HEK293 (cell line): ENCODE data around the gene RNU1-1.
"Not testable (repeated sequence)": the region's sequence is repeated elsewhere in the genome, so short reads cannot be mapped to it uniquely, and the experiment has no call there.

ENCODE experiments used
- CTCF ChIA-PET: fragments of 350-600 bp; formaldehyde crosslinking; extraction: SDS; loops from one replicate; lab custom pipeline; 2021; ENCODE audit warnings: antibody characterized with exemption; lab: Yijun Ruan, JAX
- POLR2A ChIA-PET: fragments of 300-600 bp; formaldehyde crosslinking; extraction: SDS; loops from one replicate; lab custom pipeline; 2020; ENCODE audit warnings: antibody characterized with exemption, inconsistent platforms; lab: Yijun Ruan, JAX
- H3K27ac ChIP-seq: fragments of 200-500 bp; sonication (Bioruptor generic); 2 replicates; pipeline ENCODE4 v1.5.1; 2014; ENCODE audit warnings: low read depth, low read length, control low read depth, inconsistent platforms; ENCODE audit errors: extremely low read depth
- H3K36me3 ChIP-seq, 2 experiments: fragments of 200-500 bp in 1 of 2; sonication (Bioruptor generic) in 1 of 2; 1 replicate in 1 of 2; 2 replicates in 1 of 2; pipeline ENCODE4 v1.5.1; 2014 to 2017; ENCODE audit warnings: inconsistent platforms in 2 of 2, low read length in 2 of 2; ENCODE audit not compliant: control insufficient read depth in 2 of 2, insufficient read depth in 1 of 2
- H3K4me1 ChIP-seq: fragments of 200-500 bp; sonication (Bioruptor generic); 2 replicates; pipeline ENCODE4 v1.5.1; 2014; ENCODE audit warnings: mild to moderate bottlenecking, low read length, inconsistent platforms; ENCODE audit not compliant: control insufficient read depth, insufficient read depth
- H3K4me3 ChIP-seq: 2 replicates; pipeline ENCODE4 v1.5.1; 2011; ENCODE audit warnings: low read depth, mild to moderate bottlenecking, control low read depth, low read length, moderate library complexity
- H3K9me3 ChIP-seq: fragments of 200-500 bp; sonication (Bioruptor generic); 2 replicates; pipeline ENCODE4 v1.5.1; 2014; ENCODE audit warnings: low read depth, low read length, inconsistent platforms; ENCODE audit not compliant: control insufficient read depth, insufficient read depth
- ZNF366 ChIP-seq: fragments of 450-650 bp; formaldehyde crosslinking; conservative IDR thresholded peaks from 2 replicates; pipeline ENCODE4 v1.5.1; 2016; ENCODE audit warnings: missing biosample characterization, missing genetic modification characterization
- ZNF561 ChIP-seq: fragments of 450-650 bp; IDR thresholded peaks from 2 replicates; pipeline ENCODE4 v1.5.1; 2018; ENCODE audit warnings: missing biosample characterization, missing genetic modification characterization, borderline replicate concordance
- ZNF629 ChIP-seq: fragments of 450-650 bp; formaldehyde crosslinking; IDR thresholded peaks from 2 replicates; pipeline ENCODE4 v1.5.1; 2017; ENCODE audit warnings: missing biosample characterization, missing genetic modification characterization
- ZSCAN16 ChIP-seq: fragments of 450-650 bp; formaldehyde crosslinking; IDR thresholded peaks from 2 replicates; pipeline ENCODE4 v1.5.1; 2016; ENCODE audit warnings: missing biosample characterization, missing genetic modification characterization
- ZXDB ChIP-seq: fragments of 450-650 bp; formaldehyde crosslinking; IDR thresholded peaks from 2 replicates; pipeline ENCODE4 v1.5.1; 2016; ENCODE audit warnings: missing biosample characterization, missing genetic modification characterization
- TF ChIP-seq, protein P1 (sequence below): fragments of 450-650 bp; formaldehyde crosslinking; IDR thresholded peaks from 2 replicates; pipeline ENCODE4 v1.5.1; 2016; ENCODE audit warnings: missing biosample characterization, missing genetic modification characterization
- TF ChIP-seq, protein P2 (sequence below): fragments of 450-650 bp; formaldehyde crosslinking; IDR thresholded peaks from 2 replicates; pipeline ENCODE4 v1.5.1; 2016; ENCODE audit warnings: missing biosample characterization, missing genetic modification characterization
- TF ChIP-seq, protein P3 (sequence below): fragments of 450-650 bp; formaldehyde crosslinking; IDR thresholded peaks from 2 replicates; pipeline ENCODE4 v1.5.1; 2016; ENCODE audit warnings: missing biosample characterization, missing genetic modification characterization

The RNU1-1 gene

DNA sequence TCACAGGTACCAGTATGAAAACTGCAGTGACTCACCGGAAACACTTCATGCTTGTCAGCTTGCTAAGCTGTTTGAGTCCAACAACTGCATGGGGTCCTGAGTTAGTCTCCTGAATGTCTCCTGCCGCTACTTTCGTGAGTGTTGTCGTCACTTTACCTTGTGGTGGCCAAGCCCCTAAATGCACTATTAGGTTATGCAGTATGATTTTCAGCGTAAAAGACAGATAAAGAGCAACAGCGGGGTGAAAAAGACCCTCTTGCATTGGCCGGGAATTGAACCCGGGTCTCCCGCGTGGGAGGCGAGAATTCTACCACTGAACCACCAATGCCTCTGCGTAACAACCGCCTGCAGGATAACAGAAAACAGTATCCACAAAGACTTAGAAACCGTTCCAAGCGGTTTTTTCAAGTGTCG lies 31.6 kb upstream of the RNU1-1 start:
- H3K4me3 ChIP-seq, CTCF ChIA-PET, H3K9me3 ChIP-seq, H3K27ac ChIP-seq, POLR2A ChIA-PET, H3K4me1 ChIP-seq, H3K36me3 ChIP-seq: not testable (repeated sequence)

DNA sequence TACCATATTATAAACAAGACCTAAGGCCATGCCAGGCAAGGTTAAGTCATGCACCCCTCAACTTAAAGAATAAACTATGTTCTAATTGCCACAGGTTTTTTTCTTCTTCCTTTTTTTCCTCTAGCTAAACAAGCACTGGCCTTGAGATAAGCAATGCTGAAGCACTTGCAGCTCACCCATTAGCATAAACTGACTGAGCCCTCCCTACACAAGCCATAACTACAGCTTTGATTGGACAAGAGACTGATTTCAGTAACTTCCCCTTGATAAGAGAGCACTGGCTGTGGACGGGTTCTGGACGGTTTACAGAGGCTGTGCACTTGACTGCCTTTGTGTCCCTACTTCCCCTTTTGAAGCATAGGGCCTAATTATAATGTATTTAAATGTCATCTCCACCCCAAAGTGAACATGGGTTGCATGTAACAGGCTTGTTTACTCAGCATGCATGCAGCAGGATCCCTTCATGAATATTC lies 26.4 kb upstream of the RNU1-1 start:
- H3K27ac ChIP-seq, H3K4me1 ChIP-seq, H3K4me3 ChIP-seq, H3K36me3 ChIP-seq, H3K9me3 ChIP-seq, CTCF ChIA-PET: not testable (repeated sequence)
- POLR2A ChIA-PET, result interaction anchor here (0.6 kb wide), 1 partner anchor 193 kb away, joined by 3 read pairs; no protein-coding TSS in a partner anchor

DNA sequence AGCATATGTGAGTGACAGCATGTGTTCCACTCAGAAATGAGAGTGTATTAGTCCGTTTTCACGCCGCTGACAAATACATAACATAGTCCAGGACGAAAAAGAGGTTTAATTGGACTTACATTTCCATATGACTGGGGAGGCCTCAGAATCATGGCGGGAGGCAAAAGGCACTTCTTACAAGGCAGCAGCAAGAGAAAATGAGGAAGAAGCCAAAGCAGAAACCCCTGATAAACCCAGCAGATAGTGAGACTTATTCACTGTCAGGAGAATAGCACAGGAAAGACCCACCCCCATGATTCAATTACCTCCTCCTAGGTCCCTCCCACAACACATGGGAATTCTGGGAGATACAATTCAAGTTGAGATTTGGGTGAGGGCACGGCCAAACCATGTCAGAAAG lies 23.4 kb upstream of the RNU1-1 start:
- CTCF ChIA-PET, H3K4me1 ChIP-seq, H3K9me3 ChIP-seq, POLR2A ChIA-PET, H3K27ac ChIP-seq, H3K36me3 ChIP-seq, H3K4me3 ChIP-seq: not testable (repeated sequence)
- TF ChIP-seq, protein P1, sequence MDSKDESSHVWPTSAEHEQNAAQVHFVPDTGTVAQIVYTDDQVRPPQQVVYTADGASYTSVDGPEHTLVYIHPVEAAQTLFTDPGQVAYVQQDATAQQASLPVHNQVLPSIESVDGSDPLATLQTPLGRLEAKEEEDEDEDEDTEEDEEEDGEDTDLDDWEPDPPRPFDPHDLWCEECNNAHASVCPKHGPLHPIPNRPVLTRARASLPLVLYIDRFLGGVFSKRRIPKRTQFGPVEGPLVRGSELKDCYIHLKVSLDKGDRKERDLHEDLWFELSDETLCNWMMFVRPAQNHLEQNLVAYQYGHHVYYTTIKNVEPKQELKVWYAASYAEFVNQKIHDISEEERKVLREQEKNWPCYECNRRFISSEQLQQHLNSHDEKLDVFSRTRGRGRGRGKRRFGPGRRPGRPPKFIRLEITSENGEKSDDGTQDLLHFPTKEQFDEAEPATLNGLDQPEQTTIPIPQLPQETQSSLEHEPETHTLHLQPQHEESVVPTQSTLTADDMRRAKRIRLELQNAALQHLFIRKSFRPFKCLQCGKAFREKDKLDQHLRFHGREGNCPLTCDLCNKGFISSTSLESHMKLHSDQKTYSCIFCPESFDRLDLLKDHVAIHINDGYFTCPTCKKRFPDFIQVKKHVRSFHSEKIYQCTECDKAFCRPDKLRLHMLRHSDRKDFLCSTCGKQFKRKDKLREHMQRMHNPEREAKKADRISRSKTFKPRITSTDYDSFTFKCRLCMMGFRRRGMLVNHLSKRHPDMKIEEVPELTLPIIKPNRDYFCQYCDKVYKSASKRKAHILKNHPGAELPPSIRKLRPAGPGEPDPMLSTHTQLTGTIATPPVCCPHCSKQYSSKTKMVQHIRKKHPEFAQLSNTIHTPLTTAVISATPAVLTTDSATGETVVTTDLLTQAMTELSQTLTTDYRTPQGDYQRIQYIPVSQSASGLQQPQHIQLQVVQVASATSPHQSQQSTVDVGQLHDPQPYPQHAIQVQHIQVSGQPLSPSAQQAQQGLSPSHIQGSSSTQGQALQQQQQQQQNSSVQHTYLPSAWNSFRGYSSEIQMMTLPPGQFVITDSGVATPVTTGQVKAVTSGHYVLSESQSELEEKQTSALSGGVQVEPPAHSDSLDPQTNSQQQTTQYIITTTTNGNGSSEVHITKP (tag by site-specific recombination), result peak; percentile 38; the same call in 1 of the 2 replicates

DNA sequence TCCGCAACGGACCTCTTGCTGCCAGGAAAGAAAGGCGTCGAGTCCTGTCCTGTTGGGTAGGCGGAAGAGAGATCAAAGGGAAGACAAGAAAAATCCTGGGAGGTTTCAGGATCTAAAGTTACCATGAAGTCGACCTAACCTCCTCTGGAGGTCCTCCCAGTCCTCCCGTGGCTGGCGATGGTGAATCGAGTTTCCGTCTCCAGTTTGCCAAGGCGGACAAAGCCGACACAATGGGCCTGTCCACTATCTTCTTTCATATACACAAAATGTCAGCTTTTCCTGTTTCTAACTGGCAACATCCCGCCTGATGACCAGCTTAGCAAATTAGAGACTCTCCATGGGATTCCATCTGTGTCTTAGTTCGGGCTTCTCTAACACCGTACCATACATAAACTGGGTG lies 22.7 kb upstream of the RNU1-1 start:
- POLR2A ChIA-PET, H3K9me3 ChIP-seq, CTCF ChIA-PET, H3K4me1 ChIP-seq, H3K36me3 ChIP-seq, H3K4me3 ChIP-seq, H3K27ac ChIP-seq: not testable (repeated sequence)

DNA sequence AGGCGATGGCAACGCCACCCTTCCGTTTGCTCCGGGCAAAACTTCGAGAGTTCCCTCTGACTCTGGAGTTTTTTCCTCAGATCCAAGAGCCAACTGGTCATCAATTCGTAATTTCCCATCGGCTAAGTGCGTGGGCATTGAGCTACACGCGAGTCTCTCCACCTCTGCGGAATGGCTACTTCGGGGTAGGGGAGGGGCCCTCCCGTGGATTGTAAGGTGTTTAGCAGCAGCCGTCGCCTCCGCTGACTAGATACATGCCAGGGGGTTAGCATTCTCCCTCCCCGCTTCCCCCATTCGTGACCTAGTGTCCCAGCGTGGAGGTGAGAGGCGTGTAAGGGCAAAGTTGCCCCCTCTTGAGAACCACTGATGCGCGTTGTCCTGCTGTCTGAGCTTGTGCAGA lies 21.8 kb upstream of the RNU1-1 start:
- H3K4me3 ChIP-seq, H3K4me1 ChIP-seq, POLR2A ChIA-PET, H3K36me3 ChIP-seq, H3K27ac ChIP-seq, CTCF ChIA-PET, H3K9me3 ChIP-seq: not testable (repeated sequence)

DNA sequence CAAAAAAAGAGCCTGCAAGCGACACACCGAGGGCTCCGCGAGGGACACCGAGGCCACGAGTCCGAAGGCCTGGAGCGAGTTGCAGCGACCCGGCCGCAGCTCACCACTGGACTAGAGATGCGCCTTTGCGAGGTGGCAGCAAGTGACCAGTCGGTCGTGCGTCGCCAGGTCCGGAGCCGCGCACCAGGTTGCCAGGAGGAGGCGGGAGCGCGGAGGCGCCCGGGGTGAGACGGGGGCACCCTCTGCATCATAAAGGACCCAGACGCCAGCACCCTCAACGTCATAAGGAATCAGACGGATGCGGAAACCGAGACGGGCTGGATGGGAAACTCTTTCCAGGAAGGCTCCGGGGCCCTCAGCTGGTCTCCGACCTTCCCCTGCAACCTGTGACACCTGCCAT lies 21.4 kb upstream of the RNU1-1 start:
- H3K4me3 ChIP-seq, H3K27ac ChIP-seq, H3K9me3 ChIP-seq, H3K4me1 ChIP-seq, H3K36me3 ChIP-seq: not testable (repeated sequence)
- CTCF ChIA-PET, result interaction anchor here (0.7 kb wide), 1 partner anchor 1380 kb away, joined by 3 read pairs; no protein-coding TSS in a partner anchor
- POLR2A ChIA-PET, result interaction anchor here (1.0 kb wide), 1 partner anchor 22 kb away, joined by 5 read pairs; no protein-coding TSS in a partner anchor

DNA sequence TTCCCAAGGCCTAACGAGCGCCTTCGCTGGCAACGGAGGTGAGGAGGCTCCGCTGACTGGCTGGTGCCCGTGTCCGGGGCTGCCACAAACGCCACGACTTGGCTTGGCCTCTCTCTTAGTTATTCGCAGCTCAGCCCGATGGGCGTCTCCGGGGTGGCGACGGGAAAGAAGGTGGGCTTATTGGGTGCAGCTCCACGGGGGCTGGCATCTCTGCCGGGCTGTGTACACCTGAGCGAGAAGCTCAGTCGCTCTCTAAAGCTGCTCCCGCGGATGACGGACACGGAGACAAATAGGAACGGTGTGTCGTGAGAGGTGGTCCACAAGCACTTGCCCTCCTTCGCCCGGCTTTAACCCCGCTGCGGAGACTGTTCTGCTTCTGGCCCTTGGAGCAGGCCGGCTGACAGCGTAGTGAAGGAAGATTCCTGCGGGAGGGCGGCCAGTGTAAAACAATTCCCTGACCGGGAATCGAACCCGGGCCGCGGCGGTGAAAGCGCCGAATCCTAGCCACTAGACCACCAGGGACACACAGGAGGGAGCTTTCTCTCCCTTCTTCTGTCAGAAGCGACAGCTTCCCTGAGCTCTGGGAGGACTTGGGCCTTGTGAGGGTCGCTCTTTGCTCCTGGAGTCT lies 20.9 kb upstream of the RNU1-1 start:
- not testable (repeated sequence) for H3K27ac ChIP-seq
- POLR2A ChIA-PET, result interaction anchor here (1.0 kb wide), 1 partner anchor 21 kb away, joined by 5 read pairs; no protein-coding TSS in a partner anchor
- H3K4me3 ChIP-seq, result peak overlapping the region; percentile 14
- peak; percentile 73 for TF ChIP-seq ZNF561
- peak; percentile 67 for TF ChIP-seq ZNF629 (tag by site-specific recombination)
- TF ChIP-seq, protein P2, sequence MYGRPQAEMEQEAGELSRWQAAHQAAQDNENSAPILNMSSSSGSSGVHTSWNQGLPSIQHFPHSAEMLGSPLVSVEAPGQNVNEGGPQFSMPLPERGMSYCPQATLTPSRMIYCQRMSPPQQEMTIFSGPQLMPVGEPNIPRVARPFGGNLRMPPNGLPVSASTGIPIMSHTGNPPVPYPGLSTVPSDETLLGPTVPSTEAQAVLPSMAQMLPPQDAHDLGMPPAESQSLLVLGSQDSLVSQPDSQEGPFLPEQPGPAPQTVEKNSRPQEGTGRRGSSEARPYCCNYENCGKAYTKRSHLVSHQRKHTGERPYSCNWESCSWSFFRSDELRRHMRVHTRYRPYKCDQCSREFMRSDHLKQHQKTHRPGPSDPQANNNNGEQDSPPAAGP (tag by site-specific recombination), result 0 out of 2 replicates have a peak, but pooled peaks have one; percentile 24
- TF ChIP-seq ZXDB (tag by site-specific recombination), result peak; percentile 36; the same call in 1 of the 2 replicates
- TF ChIP-seq, protein P3, sequence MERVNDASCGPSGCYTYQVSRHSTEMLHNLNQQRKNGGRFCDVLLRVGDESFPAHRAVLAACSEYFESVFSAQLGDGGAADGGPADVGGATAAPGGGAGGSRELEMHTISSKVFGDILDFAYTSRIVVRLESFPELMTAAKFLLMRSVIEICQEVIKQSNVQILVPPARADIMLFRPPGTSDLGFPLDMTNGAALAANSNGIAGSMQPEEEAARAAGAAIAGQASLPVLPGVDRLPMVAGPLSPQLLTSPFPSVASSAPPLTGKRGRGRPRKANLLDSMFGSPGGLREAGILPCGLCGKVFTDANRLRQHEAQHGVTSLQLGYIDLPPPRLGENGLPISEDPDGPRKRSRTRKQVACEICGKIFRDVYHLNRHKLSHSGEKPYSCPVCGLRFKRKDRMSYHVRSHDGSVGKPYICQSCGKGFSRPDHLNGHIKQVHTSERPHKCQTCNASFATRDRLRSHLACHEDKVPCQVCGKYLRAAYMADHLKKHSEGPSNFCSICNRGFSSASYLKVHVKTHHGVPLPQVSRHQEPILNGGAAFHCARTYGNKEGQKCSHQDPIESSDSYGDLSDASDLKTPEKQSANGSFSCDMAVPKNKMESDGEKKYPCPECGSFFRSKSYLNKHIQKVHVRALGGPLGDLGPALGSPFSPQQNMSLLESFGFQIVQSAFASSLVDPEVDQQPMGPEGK (tag by site-specific recombination), result peak; percentile 80
- TF ChIP-seq ZNF366 (tag by site-specific recombination), result peak; percentile 47; the same call in 1 of the 2 replicates
- TF ChIP-seq ZSCAN16, result 0 out of 2 replicates have a peak, but pooled peaks have one; percentile 64

More for the DNA sequence above, 20.9 kb upstream of the RNU1-1 start:
- not testable (repeated sequence) for H3K9me3 ChIP-seq, H3K36me3 ChIP-seq, H3K4me1 ChIP-seq
- CTCF ChIA-PET, result interaction anchor here (0.7 kb wide), 1 partner anchor 1380 kb away, joined by 3 read pairs; no protein-coding TSS in a partner anchor
